Endodermal cell (in vitro differentiated cells): Measurements from ENCODE around the gene SYNC. TPM values are rescaled to one million over a fixed set of nuclear protein-coding genes. Genes with fewer than 3 reads are reported as not detected.

Experiments used
- DNase-seq: peaks from one replicate; pipeline ENCODE4 v3.0.0-alpha.2; 2017
- H3K27ac ChIP-seq: 2 replicates; pipeline ENCODE4 v1.5.1; 2013; ENCODE audit warnings: mild to moderate bottlenecking, low read depth, low read length, moderate library complexity
- H3K27me3 ChIP-seq: 2 replicates; pipeline ENCODE4 v1.6.1; 2013; ENCODE audit warnings: mild to moderate bottlenecking, low read length, moderate library complexity; ENCODE audit not compliant: insufficient read depth, control insufficient read depth, poor library complexity, severe bottlenecking
- H3K36me3 ChIP-seq: 2 replicates; pipeline ENCODE4 v1.7.0; 2013; ENCODE audit warnings: mild to moderate bottlenecking, low read length, moderate library complexity; ENCODE audit not compliant: control insufficient read depth, insufficient read depth
- H3K4me1 ChIP-seq: one replicate; pipeline ENCODE4 v1.7.0; 2013; ENCODE audit warnings: low read length; ENCODE audit not compliant: control insufficient read depth, insufficient read depth
- H3K4me3 ChIP-seq: 2 replicates; pipeline ENCODE4 v1.5.1; 2013; ENCODE audit warnings: mild to moderate bottlenecking, low read length, moderate library complexity
- H3K9ac ChIP-seq: 2 replicates; pipeline ENCODE4 v1.6.1; 2013; ENCODE audit warnings: mild to moderate bottlenecking, low read length, moderate library complexity; ENCODE audit not compliant: poor library complexity, severe bottlenecking; ENCODE audit errors: extremely low read depth
- H3K9me3 ChIP-seq: 2 replicates; pipeline ENCODE4 v1.6.1; 2013; ENCODE audit warnings: mild to moderate bottlenecking, low read length, moderate library complexity; ENCODE audit not compliant: control insufficient read depth
- H3K27ac Mint-ChIP-seq: 2 replicates; pipeline ENCODE4 v1.8.0; 2020; ENCODE audit warnings: mixed read lengths
- H3K27me3 Mint-ChIP-seq: 2 replicates; pipeline ENCODE4 v1.8.0; 2021; ENCODE audit warnings: mild to moderate bottlenecking, mixed read lengths; ENCODE audit not compliant: insufficient read depth
- H3K36me3 Mint-ChIP-seq: 2 replicates; pipeline ENCODE4 v1.8.0; 2020; ENCODE audit warnings: low read depth, mixed read lengths
- H3K4me1 Mint-ChIP-seq: 2 replicates; pipeline ENCODE4 v1.8.0; 2020; ENCODE audit warnings: mixed read lengths
- H3K4me3 Mint-ChIP-seq: 2 replicates; pipeline ENCODE4 v1.8.0; 2020; ENCODE audit warnings: mild to moderate bottlenecking, moderate library complexity, mixed read lengths
- H3K9me3 Mint-ChIP-seq: 2 replicates; pipeline ENCODE4 v1.8.0; 2020; ENCODE audit warnings: mild to moderate bottlenecking, mixed read lengths
- CTCF ChIP-seq: fragments of 200-600 bp; sonication (generic); conservative IDR thresholded peaks from 2 replicates; pipeline ENCODE4 v1.5.0; 2021; ENCODE audit warnings: antibody characterized with exemption, mild to moderate bottlenecking
- WGBS, 2 experiments: methylation state at CpG; one replicate each; pipeline versions ENCODE4 v1.1.5 to v1.1.7; 2013; ENCODE audit warnings: missing lambda C conversion rate in 2 of 2, mixed read lengths in 1 of 2; ENCODE audit not compliant: insufficient coverage in 1 of 2, insufficient read length in 1 of 2; 5-methylcytosine and 5-hydroxymethylcytosine counted together
- long read RNA-seq, 4 experiments: library from polyadenylated mRNA in 2 of 4; library from RNA in 1 of 4; library from capped mRNA in 1 of 4; stranded (forward) in 3 of 4; unstranded in 1 of 4; transcript quantifications; one replicate each; pipeline ENCODE4 v2.0.0, GENCODE V29; 2020 to 2021; ENCODE audit warnings: inconsistent platforms in 1 of 4
- polyA plus RNA-seq, 2 experiments: library from polyadenylated mRNA; stranded (reverse); fragments of 50-300 nt; gene quantifications; one replicate each; pipeline ENCODE4 v1.2.3, GENCODE V29; 2013
- total RNA-seq, 2 donors: library from RNA; stranded (reverse); fragmentation: NEBNext Ultra II Directional in 1 of 2; extraction: Animal tissue kit (Norgen Biotek cat#: 25700) in 1 of 2; gene quantifications; 2 replicates in 1 of 2; 3 replicates in 1 of 2; pipeline ENCODE4 v1.2.1, GENCODE V29; 2021

Gene SYNC
- under 1 TPM in 1 of 2 donors, not detected in 1; 0.18 TPM for total RNA-seq
- 0.32 TPM for polyA plus RNA-seq (2013, experiment 1 of 2)
- 0.37 TPM for polyA plus RNA-seq (2013, experiment 2 of 2)
- long read RNA-seq, experiment 1 = 0 reads
- long read RNA-seq, experiment 2, partial matches to known transcripts = 0 of 54 reads
- long read RNA-seq, experiment 2, other reads (novel, unspliced or antisense) = 54 of 54 reads
- long read RNA-seq, experiment 3, partial matches to known transcripts = 0 of 13 reads
- long read RNA-seq, experiment 3, other reads (novel, unspliced or antisense) = 13 of 13 reads
- long read RNA-seq, experiment 4 = 0 reads

GRCh38 chr1:32702599-32703478, at the start of gene SYNC:
TSS of gene SYNC (minus strand) at chr1:32702770. CDS start at chr1:32702660, 110 bp downstream.
- peak within 1 kb of the TSS; percentile 54 for H3K4me3 Mint-ChIP-seq
- Histone ChIP-seq H3K4me1 (no peaks in the 10 kb centered on the region), H3K36me3 (no peaks in the 10 kb centered on the region), H3K27me3 (peaks cover 38% of the 10 kb centered on the region), H3K9ac (no peak within 1 kb of the TSS), H3K27ac (no peak within 1 kb of the TSS), H3K4me3 (peak within 1 kb of the TSS; percentile 74), H3K9me3 (no peaks in the 10 kb centered on the region)
- H3K36me3 Mint-ChIP-seq = no peaks in the 10 kb centered on the region
- peaks cover 17% of the 10 kb centered on the region for H3K4me1 Mint-ChIP-seq
- peaks cover 51% of the 10 kb centered on the region for H3K27me3 Mint-ChIP-seq
- peaks cover 2% of the 10 kb centered on the region for H3K9me3 Mint-ChIP-seq
- peak; percentile 67 for DNase-seq
- TF ChIP-seq CTCF = no peak
- peak within 1 kb of the TSS; percentile 3 for H3K27ac Mint-ChIP-seq
- WGBS, 2 experiments = 6 to 10% methylated on average over 21 to 68 of the region's 70 CpGs

GRCh38 chr1:32749771-32750170, 47.2 kb upstream of the SYNC start:
- no peak overlapping the region for H3K9ac ChIP-seq
- no peaks in the 10 kb centered on the region for H3K9me3 Mint-ChIP-seq
- H3K36me3 Mint-ChIP-seq = peaks cover 14% of the 10 kb centered on the region
- H3K4me1 Mint-ChIP-seq = peaks cover 2% of the 10 kb centered on the region
- H3K27ac ChIP-seq = no peak overlapping the region
- no peaks in the 10 kb centered on the region for H3K27me3 ChIP-seq
- no peak overlapping the region for H3K4me3 Mint-ChIP-seq
- no peak overlapping the region for H3K27ac Mint-ChIP-seq
- H3K36me3 ChIP-seq = peaks cover 9% of the 10 kb centered on the region
- no peaks in the 10 kb centered on the region for H3K27me3 Mint-ChIP-seq
- WGBS, 2 experiments = 82 to 93% methylated on average over 2 to 3 of the region's 3 CpGs
- no peaks in the 10 kb centered on the region for H3K4me1 ChIP-seq
- H3K9me3 ChIP-seq = no peaks in the 10 kb centered on the region
- no peak for DNase-seq
- no peak overlapping the region for H3K4me3 ChIP-seq
- no peak for TF ChIP-seq CTCF

GRCh38 chr1:32749332-32749731, 46.8 kb upstream of the SYNC start:
- H3K9ac ChIP-seq = no peak overlapping the region
- H3K9me3 Mint-ChIP-seq = no peaks in the 10 kb centered on the region
- H3K4me1 Mint-ChIP-seq = peaks cover 3% of the 10 kb centered on the region
- peaks cover 17% of the 10 kb centered on the region for H3K36me3 Mint-ChIP-seq
- H3K4me3 ChIP-seq = no peak overlapping the region
- H3K27me3 ChIP-seq = no peaks in the 10 kb centered on the region
- no peak for TF ChIP-seq CTCF
- peaks cover 14% of the 10 kb centered on the region for H3K36me3 ChIP-seq
- 83 to 93% methylated on average over 3 to 4 of the region's 4 CpGs for WGBS, 2 experiments
- H3K4me3 Mint-ChIP-seq = no peak overlapping the region
- no peaks in the 10 kb centered on the region for H3K27me3 Mint-ChIP-seq
- no peak overlapping the region for H3K27ac Mint-ChIP-seq
- H3K4me1 ChIP-seq = no peaks in the 10 kb centered on the region
- no peak for DNase-seq
- H3K27ac ChIP-seq = no peak overlapping the region
- H3K9me3 ChIP-seq = no peaks in the 10 kb centered on the region
